HG03565 (cell line): ENCODE data around the gene SPINT1.

Experiments used
- ATAC-seq: cut with Tn5 transposase; IDR thresholded peaks from one replicate; pipeline ENCODE4 v1.9.1; 2021; ENCODE audit warnings: mild to moderate bottlenecking, moderate library complexity; ENCODE audit not compliant: unreplicated experiment

SPINT1 gene

GRCh38 chr15:40843885-40844695, at the start of gene SPINT1:
Gene SPINT1, plus strand, starts transcription at chr15:40844048. Its CDS starts 507 bp downstream, at chr15:40844555.
- ATAC-seq: no peak

GRCh38 chr15:40796041-40796440, 47.8 kb upstream of the SPINT1 start:
- ATAC-seq: no peak

- no peak for ATAC-seq
Measured at GRCh38 chr15:40796512-40796911, 47.3 kb upstream of the SPINT1 start.

GRCh38 chr15:40799523-40799922, 44.3 kb upstream of the SPINT1 start:
- ATAC-seq: no peak

GRCh38 chr15:40803076-40803475, 40.8 kb upstream of the SPINT1 start:
- ATAC-seq: no peak

- no peak for ATAC-seq
Measured at GRCh38 chr15:40803688-40804087, 40.2 kb upstream of the SPINT1 start.

GRCh38 chr15:40806672-40807027, 37.2 kb upstream of the SPINT1 start:
- no peak for ATAC-seq

- peak; percentile 91 for ATAC-seq
Measured at GRCh38 chr15:40807028-40807887, 36.6 kb upstream of the SPINT1 start, which contains the start of the genes DNAJC17 and ZFYVE19. Gene DNAJC17, minus strand, starts transcription at chr15:40807473. Its CDS starts 27 bp downstream, at chr15:40807446. Gene ZFYVE19, plus strand, starts transcription at chr15:40807089. Its CDS starts 501 bp downstream, at chr15:40807590.

GRCh38 chr15:40807888-40808461, 35.9 kb upstream of the SPINT1 start:
- no peak for ATAC-seq

- ATAC-seq: no peak
Measured at GRCh38 chr15:40808861-40809450, 34.9 kb upstream of the SPINT1 start.

- ATAC-seq: no peak
Measured at GRCh38 chr15:40812721-40813425, 31.0 kb upstream of the SPINT1 start.

GRCh38 chr15:40815042-40815698, 28.7 kb upstream of the SPINT1 start:
- ATAC-seq: no peak

GRCh38 chr15:40819048-40819447, 24.8 kb upstream of the SPINT1 start:
- ATAC-seq: no peak

- ATAC-seq: no peak
Measured at GRCh38 chr15:40821195-40821594, 22.7 kb upstream of the SPINT1 start.

- ATAC-seq: no peak
Measured at GRCh38 chr15:40823572-40824343, 20.1 kb upstream of the SPINT1 start.

GRCh38 chr15:40825661-40826422, 18.0 kb upstream of the SPINT1 start:
- ATAC-seq: no peak

GRCh38 chr15:40826423-40827075, 17.3 kb upstream of the SPINT1 start:
- no peak for ATAC-seq
